Loucy (cell line): ENCODE data around the gene PITPNB.

Experiments
- H2AFZ ChIP-seq: fragments of 200-600 bp; sonication (generic); 2 replicates; pipeline ENCODE4 v1.6.0; 2016; ENCODE audit warnings: antibody characterized with exemption, mild to moderate bottlenecking, low read length, moderate library complexity
- H3F3A ChIP-seq: fragments of 200-600 bp; 2 replicates; pipeline ENCODE4 v1.6.0; 2016; ENCODE audit warnings: antibody characterized with exemption, low read depth, mild to moderate bottlenecking
- H3K27me3 ChIP-seq: fragments of 200-600 bp; sonication (generic); 2 replicates; pipeline ENCODE4 v1.6.1; 2014; ENCODE audit warnings: low read length, mild to moderate bottlenecking; ENCODE audit not compliant: insufficient read depth, poor library complexity, severe bottlenecking
- H3K36me3 ChIP-seq: fragments of 200-600 bp; sonication (generic); 2 replicates; pipeline ENCODE4 v1.6.1; 2016; ENCODE audit warnings: low read length; ENCODE audit not compliant: insufficient read depth
- H3K4me1 ChIP-seq: fragments of 200-600 bp; sonication (generic); 2 replicates; pipeline ENCODE4 v1.5.1; 2014; ENCODE audit warnings: low read length, mild to moderate bottlenecking; ENCODE audit not compliant: insufficient read depth, poor library complexity, severe bottlenecking
- H3K4me2 ChIP-seq: fragments of 200-600 bp; sonication (generic); 2 replicates; pipeline ENCODE4 v1.6.0; 2014; ENCODE audit warnings: antibody characterized with exemption, low read length, low read depth, mild to moderate bottlenecking; ENCODE audit not compliant: poor library complexity, severe bottlenecking
- H3K4me3 ChIP-seq: fragments of 200-600 bp; sonication (generic); 2 replicates; pipeline ENCODE4 v1.5.1; 2014; ENCODE audit warnings: low read length, mild to moderate bottlenecking, mixed read lengths; ENCODE audit not compliant: poor library complexity, severe bottlenecking
- H3K79me2 ChIP-seq: fragments of 200-600 bp; sonication (generic); 2 replicates; pipeline ENCODE4 v1.6.1; 2014; ENCODE audit warnings: low read length; ENCODE audit not compliant: insufficient read depth
- H3K9ac ChIP-seq: fragments of 200-600 bp; sonication (generic); 2 replicates; pipeline ENCODE4 v1.6.0; 2014; ENCODE audit warnings: mild to moderate bottlenecking, low read depth, low read length, moderate library complexity; ENCODE audit not compliant: poor library complexity, severe bottlenecking
- H3K9me2 ChIP-seq: fragments of 200-600 bp; sonication (generic); replicated peaks from 2 replicates; pipeline ENCODE4 v1.6.1; 2016; ENCODE audit warnings: low read depth, low read length, mixed read lengths
- H3K9me3 ChIP-seq: fragments of 200-600 bp; sonication (generic); 2 replicates; pipeline ENCODE4 v1.6.1; 2014; ENCODE audit warnings: mild to moderate bottlenecking, antibody characterized with exemption, low read length, low read depth; ENCODE audit not compliant: insufficient read depth
- H4K20me1 ChIP-seq: fragments of 200-600 bp; sonication (generic); 2 replicates; pipeline ENCODE4 v1.6.0; 2014; ENCODE audit warnings: antibody characterized with exemption, low read length, mild to moderate bottlenecking; ENCODE audit not compliant: insufficient read depth, poor library complexity, severe bottlenecking
- EZH2phosphoT487 ChIP-seq: fragments of 200-600 bp; IDR thresholded peaks from 2 replicates; pipeline ENCODE4 v1.6.1; 2018; ENCODE audit warnings: antibody characterized with exemption, mild to moderate bottlenecking, moderate library complexity, borderline replicate concordance
- TF ChIP-seq, protein P1 (sequence below): fragments of 200-600 bp; sonication (generic); conservative IDR thresholded peaks from 2 replicates; pipeline ENCODE4 v1.5.1; 2014; ENCODE audit warnings: mild to moderate bottlenecking, antibody characterized with exemption, low read length

Gene PITPNB

GRCh38 chr22:27961680-27962079, 42.6 kb upstream of the PITPNB start:
- H3K36me3 ChIP-seq = no peaks in the 10 kb centered on the region
- H3K79me2 ChIP-seq = no peaks in the 10 kb centered on the region
- no peak overlapping the region for H2AFZ ChIP-seq
- no peaks in the 10 kb centered on the region for H4K20me1 ChIP-seq
- H3K9ac ChIP-seq = no peak overlapping the region
- H3K27me3 ChIP-seq = no peaks in the 10 kb centered on the region
- H3K9me2 ChIP-seq = no peaks in the 10 kb centered on the region
- H3K9me3 ChIP-seq = no peaks in the 10 kb centered on the region
- TF ChIP-seq EZH2phosphoT487 = no peak
- TF ChIP-seq, protein P1, sequence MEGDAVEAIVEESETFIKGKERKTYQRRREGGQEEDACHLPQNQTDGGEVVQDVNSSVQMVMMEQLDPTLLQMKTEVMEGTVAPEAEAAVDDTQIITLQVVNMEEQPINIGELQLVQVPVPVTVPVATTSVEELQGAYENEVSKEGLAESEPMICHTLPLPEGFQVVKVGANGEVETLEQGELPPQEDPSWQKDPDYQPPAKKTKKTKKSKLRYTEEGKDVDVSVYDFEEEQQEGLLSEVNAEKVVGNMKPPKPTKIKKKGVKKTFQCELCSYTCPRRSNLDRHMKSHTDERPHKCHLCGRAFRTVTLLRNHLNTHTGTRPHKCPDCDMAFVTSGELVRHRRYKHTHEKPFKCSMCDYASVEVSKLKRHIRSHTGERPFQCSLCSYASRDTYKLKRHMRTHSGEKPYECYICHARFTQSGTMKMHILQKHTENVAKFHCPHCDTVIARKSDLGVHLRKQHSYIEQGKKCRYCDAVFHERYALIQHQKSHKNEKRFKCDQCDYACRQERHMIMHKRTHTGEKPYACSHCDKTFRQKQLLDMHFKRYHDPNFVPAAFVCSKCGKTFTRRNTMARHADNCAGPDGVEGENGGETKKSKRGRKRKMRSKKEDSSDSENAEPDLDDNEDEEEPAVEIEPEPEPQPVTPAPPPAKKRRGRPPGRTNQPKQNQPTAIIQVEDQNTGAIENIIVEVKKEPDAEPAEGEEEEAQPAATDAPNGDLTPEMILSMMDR = no peak
- H3F3A ChIP-seq = no peaks in the 10 kb centered on the region
- H3K4me1 ChIP-seq = peaks cover 5% of the 10 kb centered on the region
- no peak overlapping the region for H3K4me3 ChIP-seq
- no peak overlapping the region for H3K4me2 ChIP-seq

GRCh38 chr22:27961182-27961581, 42.1 kb upstream of the PITPNB start:
- no peaks in the 10 kb centered on the region for H4K20me1 ChIP-seq
- no peaks in the 10 kb centered on the region for H3K79me2 ChIP-seq
- no peaks in the 10 kb centered on the region for H3K36me3 ChIP-seq
- no peaks in the 10 kb centered on the region for H3K9me2 ChIP-seq
- no peak overlapping the region for H3K4me2 ChIP-seq
- TF ChIP-seq, protein P1 = no peak
- TF ChIP-seq EZH2phosphoT487 = no peak
- no peak overlapping the region for H3K9ac ChIP-seq
- peaks cover 5% of the 10 kb centered on the region for H3K4me1 ChIP-seq
- no peaks in the 10 kb centered on the region for H3F3A ChIP-seq
- no peak overlapping the region for H2AFZ ChIP-seq
- no peak overlapping the region for H3K4me3 ChIP-seq
- H3K27me3 ChIP-seq = no peaks in the 10 kb centered on the region
- no peaks in the 10 kb centered on the region for H3K9me3 ChIP-seq

- Histone ChIP-seq H3F3A (no peaks in the 10 kb centered on the region), H3K9me2 (no peaks in the 10 kb centered on the region), H3K9me3 (no peaks in the 10 kb centered on the region), H2AFZ (no peak overlapping the region), H3K4me1 (peaks cover 5% of the 10 kb centered on the region), H3K36me3 (no peaks in the 10 kb centered on the region), H3K27me3 (no peaks in the 10 kb centered on the region), H4K20me1 (no peaks in the 10 kb centered on the region), H3K4me3 (no peak overlapping the region), H3K9ac (no peak overlapping the region), H3K79me2 (no peaks in the 10 kb centered on the region), H3K4me2 (no peak overlapping the region)
- no peak for TF ChIP-seq EZH2phosphoT487
- TF ChIP-seq, protein P1 = no peak
These were observed 40.5 kb upstream of the PITPNB start for GRCh38 chr22:27959335-27960090.
